Fibroblast of villous mesenchyme (primary cell): ENCODE measurements around the gene STOM. TPM values are rescaled to one million over a fixed set of nuclear protein-coding genes. Genes with fewer than 3 reads are reported as not detected.

ENCODE experiments used
- DNase-seq: peaks from one replicate; pipeline ENCODE4 v3.0.0-alpha.2; 2010; ENCODE audit warnings: low read depth
- H3K4me3 ChIP-seq: 2 replicates; pipeline ENCODE4 v1.5.1; 2011; ENCODE audit warnings: low read depth, mild to moderate bottlenecking, low read length
- total RNA-seq: library from RNA; depleted of rRNA; stranded (reverse); fragments of >200 nt; gene quantifications from 2 replicates; pipeline ENCODE4 v1.2.3, GENCODE V29; 2012
- TF ChIP-seq, protein P1 (sequence below): IDR thresholded peaks from 2 replicates; pipeline ENCODE4 v1.5.1; 2012; ENCODE audit warnings: low read depth, mild to moderate bottlenecking, low read length; ENCODE audit not compliant: insufficient read depth

The STOM gene
- total RNA-seq, 1 donor, result 168 TPM

GRCh38 chr9:121302341-121302740 lies 67.7 kb downstream of the STOM start:
- no peak overlapping the region for H3K4me3 ChIP-seq
- TF ChIP-seq, protein P1, sequence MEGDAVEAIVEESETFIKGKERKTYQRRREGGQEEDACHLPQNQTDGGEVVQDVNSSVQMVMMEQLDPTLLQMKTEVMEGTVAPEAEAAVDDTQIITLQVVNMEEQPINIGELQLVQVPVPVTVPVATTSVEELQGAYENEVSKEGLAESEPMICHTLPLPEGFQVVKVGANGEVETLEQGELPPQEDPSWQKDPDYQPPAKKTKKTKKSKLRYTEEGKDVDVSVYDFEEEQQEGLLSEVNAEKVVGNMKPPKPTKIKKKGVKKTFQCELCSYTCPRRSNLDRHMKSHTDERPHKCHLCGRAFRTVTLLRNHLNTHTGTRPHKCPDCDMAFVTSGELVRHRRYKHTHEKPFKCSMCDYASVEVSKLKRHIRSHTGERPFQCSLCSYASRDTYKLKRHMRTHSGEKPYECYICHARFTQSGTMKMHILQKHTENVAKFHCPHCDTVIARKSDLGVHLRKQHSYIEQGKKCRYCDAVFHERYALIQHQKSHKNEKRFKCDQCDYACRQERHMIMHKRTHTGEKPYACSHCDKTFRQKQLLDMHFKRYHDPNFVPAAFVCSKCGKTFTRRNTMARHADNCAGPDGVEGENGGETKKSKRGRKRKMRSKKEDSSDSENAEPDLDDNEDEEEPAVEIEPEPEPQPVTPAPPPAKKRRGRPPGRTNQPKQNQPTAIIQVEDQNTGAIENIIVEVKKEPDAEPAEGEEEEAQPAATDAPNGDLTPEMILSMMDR, result no peak
- DNase-seq, result no peak

GRCh38 chr9:121301881-121302286 lies 68.2 kb downstream of the STOM start:
- TF ChIP-seq, protein P1, result no peak

DNA sequence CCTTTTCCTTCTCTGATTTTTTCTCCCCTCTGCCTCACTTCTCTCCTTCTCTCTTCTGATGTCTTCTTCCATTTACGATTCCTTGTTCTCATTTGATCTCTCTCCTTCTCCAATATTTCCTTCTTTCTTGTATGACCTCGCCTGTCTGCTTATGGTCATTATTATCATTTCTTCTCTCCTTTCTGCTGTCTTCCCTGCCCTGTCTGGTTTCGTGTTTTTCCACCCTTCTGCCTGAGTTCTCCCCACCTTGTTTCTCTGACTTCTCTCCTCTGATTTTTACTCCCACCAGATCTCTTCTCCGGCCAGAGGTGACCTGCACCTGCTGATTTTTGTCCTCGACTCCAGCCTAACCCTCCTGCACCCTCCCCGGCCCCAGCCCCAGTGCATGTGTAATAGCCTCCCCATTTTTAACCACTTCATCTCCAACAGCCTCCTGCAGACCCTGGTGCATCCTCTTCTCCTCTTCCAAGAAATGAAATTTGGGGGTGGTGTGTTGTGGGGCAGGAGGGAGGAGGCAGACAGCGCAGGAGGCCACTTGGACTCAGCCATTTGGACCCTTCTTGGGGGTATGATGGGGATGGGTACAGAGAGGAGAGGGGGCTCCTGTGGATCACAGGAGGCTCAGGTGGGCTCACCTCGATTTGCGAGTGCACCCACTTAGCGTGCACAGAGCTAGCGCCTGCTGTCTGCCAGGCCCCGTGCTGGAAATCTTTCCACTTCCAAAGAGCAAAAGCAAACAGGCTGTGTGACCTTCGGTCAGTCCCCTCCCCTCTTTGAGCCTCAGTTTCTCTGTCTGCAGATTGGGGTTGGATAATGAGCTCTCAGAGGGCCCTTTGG lies 69.5 kb downstream of the STOM start:
- TF ChIP-seq, protein P1, result no peak
- no peak for DNase-seq
- H3K4me3 ChIP-seq, result peak overlapping the region; percentile 54

More at GRCh38 chr9:121301881-121302286, 68.2 kb downstream of the STOM start:
- H3K4me3 ChIP-seq, result no peak overlapping the region
- DNase-seq, result no peak

DNA sequence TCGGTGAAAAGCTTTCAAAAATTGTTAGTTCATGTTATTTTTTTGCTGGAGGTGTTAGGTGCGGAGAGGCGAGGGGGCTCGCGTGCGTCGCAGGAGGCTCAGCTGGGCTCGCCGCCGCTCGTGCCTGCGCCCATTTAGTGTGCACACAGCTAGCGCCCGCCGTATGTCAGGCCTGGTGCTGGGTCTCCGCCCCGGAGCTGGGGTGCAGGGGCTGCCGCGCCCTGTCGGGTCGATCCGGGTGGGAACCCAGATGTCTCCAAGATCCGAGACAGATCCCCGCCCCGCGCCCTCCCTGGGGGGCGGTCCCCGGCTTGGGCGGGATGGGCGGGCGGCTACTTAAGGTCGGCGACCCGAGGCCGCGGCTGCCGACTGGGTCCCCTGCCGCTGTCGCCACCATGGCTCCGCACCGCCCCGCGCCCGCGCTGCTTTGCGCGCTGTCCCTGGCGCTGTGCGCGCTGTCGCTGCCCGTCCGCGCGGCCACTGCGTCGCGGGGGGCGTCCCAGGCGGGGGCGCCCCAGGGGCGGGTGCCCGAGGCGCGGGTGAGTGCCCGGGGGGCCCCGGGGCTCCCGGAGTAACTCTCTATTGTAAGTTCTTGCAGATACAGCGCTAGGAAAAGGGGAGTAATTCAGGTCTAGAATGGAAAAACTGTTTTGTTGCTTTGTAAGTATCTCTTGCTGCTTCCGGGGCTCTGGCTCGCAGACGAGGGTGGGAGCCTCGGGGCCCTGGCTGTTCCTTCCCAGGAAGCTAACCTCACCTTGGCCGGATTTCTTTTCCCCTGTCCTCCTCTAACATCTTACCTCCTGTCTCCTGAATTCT lies 70.4 kb downstream of the STOM start:
- peak overlapping the region; percentile 54 for H3K4me3 ChIP-seq
- DNase-seq, result peak; percentile 60
- TF ChIP-seq, protein P1, result no peak

DNA sequence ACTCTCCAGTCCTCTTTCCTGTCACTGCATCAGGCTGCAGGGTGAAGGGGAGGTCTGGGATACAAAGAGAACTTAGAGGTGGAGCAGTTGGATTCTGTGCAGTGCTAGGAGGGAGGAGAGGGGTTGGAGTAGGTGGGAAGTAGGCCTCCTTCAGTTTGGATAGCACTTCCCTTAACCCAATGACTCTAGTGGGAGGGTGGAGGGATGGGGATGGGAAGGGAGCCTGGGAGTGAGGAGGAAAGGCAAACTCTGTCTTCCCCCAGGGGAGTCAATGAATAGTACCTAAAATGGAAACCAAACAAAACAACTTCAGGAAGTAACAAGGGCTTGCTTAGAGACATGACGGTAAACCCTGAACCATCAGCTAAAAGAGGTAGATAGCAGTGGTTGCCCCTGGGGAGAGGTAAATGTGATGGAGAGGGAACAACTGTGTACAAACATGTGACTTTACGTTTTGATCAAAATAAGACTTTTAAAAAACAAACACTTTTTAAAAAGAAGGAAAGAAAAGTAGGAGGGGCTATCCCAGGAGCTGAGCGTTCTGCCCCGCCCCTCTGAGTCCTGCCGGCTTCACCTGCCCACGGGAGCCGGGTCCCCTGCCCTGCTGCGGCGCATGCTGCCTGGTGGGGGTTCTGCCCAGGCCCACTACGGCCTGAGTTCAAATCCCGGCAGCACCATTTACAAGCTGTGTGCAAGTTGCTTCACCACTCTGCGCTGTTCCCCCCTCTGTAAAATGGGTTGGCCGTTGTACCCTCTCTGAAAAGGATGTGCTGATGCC lies 71.2 kb downstream of the STOM start:
- TF ChIP-seq, protein P1, result no peak
- no peak for DNase-seq
- H3K4me3 ChIP-seq, result peak overlapping the region; percentile 54

- no peak for DNase-seq
- TF ChIP-seq, protein P1, result no peak
- H3K4me3 ChIP-seq, result no peak overlapping the region
Measured at GRCh38 chr9:121298016-121298538, 72.0 kb downstream of the STOM start.
